Measurements from ENCODE around the gene VPS36. TPM values are rescaled to one million over a fixed set of nuclear protein-coding genes. Genes with fewer than 3 reads are reported as not detected.

The VPS36 gene
- total and polyA plus RNA-seq, 2 of the 8 experiments (the other 6 are each of a cell fraction or from before 2014, with no cell fraction given) = 14.1 to 19.8 TPM

GRCh38 chr13:52447815-52448552 is 2.5 kb downstream of the VPS36 start:
- Histone ChIP-seq H3K79me2 (ENCODE audit: control insufficient read depth in 1 of 2, insufficient read depth in 2 of 2, low read length in 2 of 2) (peaks cover 0 to 38% of the 10 kb centered on the region in 2 experiments; a peak in 2 of 4 replicates), H3K23me2 (ENCODE audit: low read depth, low read length) (peaks cover 4% of the 10 kb centered on the region; the same call in 1 of the 2 replicates), H3K27me3 (replicated peaks in 1 of 4; ENCODE audit: control insufficient read depth in 3 of 4, extremely low read depth in 1 of 4, insufficient read depth in 3 of 4, low read length in 3 of 4) (no peaks in the 10 kb centered on the region), H4K20me1 (replicated peaks in 1 of 2; ENCODE audit: control insufficient read depth in 1 of 2, insufficient read depth in 2 of 2, low read length in 2 of 2) (peaks cover 0 to 6% of the 10 kb centered on the region in 2 experiments), H3K56ac (replicated peaks; ENCODE audit: insufficient read length, low read depth, low read length) (no peak overlapping the region), H4K91ac (replicated peaks; ENCODE audit: insufficient read length, low read length) (no peak overlapping the region), H2BK15ac (ENCODE audit: low read length) (no peak overlapping the region), H2BK5ac (ENCODE audit: low read depth, low read length) (no peak overlapping the region), H3K4me3 (ENCODE audit: extremely low read depth in 1 of 4, insufficient read depth in 2 of 4, low read depth in 3 of 4, low read length in 4 of 4) (no peak overlapping the region), H3K9ac (replicated peaks in 1 of 4; ENCODE audit: extremely low read depth in 1 of 4, low read depth in 3 of 4, low read length in 3 of 4) (no peak overlapping the region), H3K4me1 (replicated peaks in 1 of 4; ENCODE audit: control insufficient read depth in 3 of 4, insufficient read depth in 4 of 4, low read length in 3 of 4) (peaks cover 0 to 3% (median under 1%) of the 10 kb centered on the region in 4 experiments; a peak in 3 of 7 replicates), H2BK12ac (ENCODE audit: low read depth, low read length) (no peak overlapping the region), H2BK20ac (ENCODE audit: low read length) (no peak overlapping the region), H3K36me3 (ENCODE audit: control insufficient read depth in 2 of 4, insufficient read depth in 4 of 4, low read length in 3 of 4) (peaks cover 0 to 4% (median 0%) of the 10 kb centered on the region in 4 experiments; a peak in 1 of 8 replicates), H3K27ac (ENCODE audit: low read depth, low read length) (no peak overlapping the region), H3K4ac (replicated peaks; ENCODE audit: insufficient read length, low read depth, low read length) (no peak overlapping the region), H3K18ac (ENCODE audit: extremely low read depth, low read length) (no peak overlapping the region), H2BK120ac (replicated peaks; ENCODE audit: low read depth, low read length) (no peak overlapping the region), H2AFZ (ENCODE audit: low read length) (no peak overlapping the region), H4K5ac (ENCODE audit: insufficient read length, low read depth, low read length) (no peak overlapping the region), H3K4me2 (ENCODE audit: insufficient read depth in 1 of 2, low read depth in 2 of 2, low read length in 2 of 2) (no peak overlapping the region), H3K14ac (ENCODE audit: insufficient read length) (no peak overlapping the region), H2AK5ac (ENCODE audit: low read depth, low read length) (no peak overlapping the region), H3K79me1 (ENCODE audit: low read depth, low read length) (peaks cover 7% of the 10 kb centered on the region), H4K8ac (ENCODE audit: extremely low read depth, insufficient read depth, low read length) (no peak overlapping the region), H3K9me3 (ENCODE audit: insufficient read depth in 2 of 2, low read depth in 1 of 2, low read length in 1 of 2) (no peaks in the 10 kb centered on the region), H3K23ac (ENCODE audit: insufficient read length) (no peak overlapping the region)
- DNase-seq (ENCODE audit: low read depth in 1 of 2, low spot score in 2 of 2) = no peak
- TF ChIP-seq GTF2F1 (IDR thresholded peaks at IDR 0.05; ENCODE audit: borderline replicate concordance, low read depth, low read length) (no peak), SRF (IDR thresholded peaks at IDR 0.05; ENCODE audit: low read depth, low read length) (no peak), MAFK (IDR thresholded peaks at IDR 0.05; ENCODE audit: low read depth, low read length) (no peak), USF2 (IDR thresholded peaks at IDR 0.05; ENCODE audit: low read length) (no peak), SIN3A (conservative IDR thresholded peaks at IDR 0.05 in 1 of 2, IDR thresholded peaks at IDR 0.05 in 1 of 2; ENCODE audit: low read depth in 1 of 2, low read length in 2 of 2) (no peak)
- TF ChIP-seq, protein P1, sequence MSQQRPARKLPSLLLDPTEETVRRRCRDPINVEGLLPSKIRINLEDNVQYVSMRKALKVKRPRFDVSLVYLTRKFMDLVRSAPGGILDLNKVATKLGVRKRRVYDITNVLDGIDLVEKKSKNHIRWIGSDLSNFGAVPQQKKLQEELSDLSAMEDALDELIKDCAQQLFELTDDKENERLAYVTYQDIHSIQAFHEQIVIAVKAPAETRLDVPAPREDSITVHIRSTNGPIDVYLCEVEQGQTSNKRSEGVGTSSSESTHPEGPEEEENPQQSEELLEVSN (IDR thresholded peaks at IDR 0.05) = no peak
- TF ChIP-seq, protein P2, sequence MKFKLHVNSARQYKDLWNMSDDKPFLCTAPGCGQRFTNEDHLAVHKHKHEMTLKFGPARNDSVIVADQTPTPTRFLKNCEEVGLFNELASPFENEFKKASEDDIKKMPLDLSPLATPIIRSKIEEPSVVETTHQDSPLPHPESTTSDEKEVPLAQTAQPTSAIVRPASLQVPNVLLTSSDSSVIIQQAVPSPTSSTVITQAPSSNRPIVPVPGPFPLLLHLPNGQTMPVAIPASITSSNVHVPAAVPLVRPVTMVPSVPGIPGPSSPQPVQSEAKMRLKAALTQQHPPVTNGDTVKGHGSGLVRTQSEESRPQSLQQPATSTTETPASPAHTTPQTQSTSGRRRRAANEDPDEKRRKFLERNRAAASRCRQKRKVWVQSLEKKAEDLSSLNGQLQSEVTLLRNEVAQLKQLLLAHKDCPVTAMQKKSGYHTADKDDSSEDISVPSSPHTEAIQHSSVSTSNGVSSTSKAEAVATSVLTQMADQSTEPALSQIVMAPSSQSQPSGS (IDR thresholded peaks at IDR 0.05; ENCODE audit: low read length) = no peak
- ChIA-PET POLR2A (ENCODE audit: partially characterized antibody) (interaction anchor here (0.7 kb wide), 1 partner anchor 31 kb away, joined by 3 read pairs; no protein-coding TSS in a partner anchor), CTCF (ENCODE audit: partially characterized antibody) (interaction anchor here (0.6 to 1.7 kb wide), 6 partner anchors 32 to 445 kb away, joined by 3 to 9 read pairs (median 3); no protein-coding TSS in a partner anchor)
- no peak for FAIRE-seq
- 91% methylated on average over 5 of the region's 5 CpGs; no CpG with 5 or more reads in 1 of the 2 experiments for WGBS, 2 experiments (ENCODE audit: extremely low coverage in 1 of 2, insufficient coverage in 1 of 2, insufficient read length in 1 of 2, insufficient replicate concordance in 2 of 2, low coverage in 1 of 2, low lambda C conversion rate in 2 of 2, missing lambda C conversion rate in 1 of 2)

Measured in H1 (cell line).